Measurements from ENCODE around the gene CHST9. TPM values are rescaled to one million over a fixed set of nuclear protein-coding genes. Genes with fewer than 3 reads are reported as not detected.

CHST9 gene
- polyA plus RNA-seq, 3 donors, result not detected

DNA sequence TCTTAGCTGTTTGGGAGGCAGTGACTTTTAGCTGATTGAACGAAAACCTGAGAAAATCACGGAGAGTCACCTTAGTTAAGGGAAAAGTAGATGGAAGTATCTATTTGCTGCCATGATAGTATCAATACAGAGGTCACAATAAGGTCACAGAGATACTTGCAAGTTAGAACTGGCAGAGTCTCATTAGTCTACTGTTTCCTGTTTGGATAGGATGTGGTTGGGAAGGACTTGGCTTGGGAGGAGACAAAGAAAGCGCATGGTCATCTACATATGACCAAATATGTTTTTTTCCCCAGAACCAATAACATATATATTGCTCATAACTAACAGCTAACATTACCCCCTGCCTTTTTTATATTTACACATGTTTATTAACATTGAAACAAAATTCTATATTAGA lies 241.2 kb downstream of the CHST9 start:
- TF ChIP-seq, protein P1, sequence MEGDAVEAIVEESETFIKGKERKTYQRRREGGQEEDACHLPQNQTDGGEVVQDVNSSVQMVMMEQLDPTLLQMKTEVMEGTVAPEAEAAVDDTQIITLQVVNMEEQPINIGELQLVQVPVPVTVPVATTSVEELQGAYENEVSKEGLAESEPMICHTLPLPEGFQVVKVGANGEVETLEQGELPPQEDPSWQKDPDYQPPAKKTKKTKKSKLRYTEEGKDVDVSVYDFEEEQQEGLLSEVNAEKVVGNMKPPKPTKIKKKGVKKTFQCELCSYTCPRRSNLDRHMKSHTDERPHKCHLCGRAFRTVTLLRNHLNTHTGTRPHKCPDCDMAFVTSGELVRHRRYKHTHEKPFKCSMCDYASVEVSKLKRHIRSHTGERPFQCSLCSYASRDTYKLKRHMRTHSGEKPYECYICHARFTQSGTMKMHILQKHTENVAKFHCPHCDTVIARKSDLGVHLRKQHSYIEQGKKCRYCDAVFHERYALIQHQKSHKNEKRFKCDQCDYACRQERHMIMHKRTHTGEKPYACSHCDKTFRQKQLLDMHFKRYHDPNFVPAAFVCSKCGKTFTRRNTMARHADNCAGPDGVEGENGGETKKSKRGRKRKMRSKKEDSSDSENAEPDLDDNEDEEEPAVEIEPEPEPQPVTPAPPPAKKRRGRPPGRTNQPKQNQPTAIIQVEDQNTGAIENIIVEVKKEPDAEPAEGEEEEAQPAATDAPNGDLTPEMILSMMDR (IDR thresholded peaks at IDR 0.05), result no peak
- Mint-ChIP-seq H3K27me3 (ENCODE audit: low read depth in 3 of 3) (peaks cover 1 to 8% (median 3%) of the 10 kb centered on the region in 3 donors), H3K4me1 (no peaks in the 10 kb centered on the region), H3K9me3 (peaks cover 0 to 11% (median 1%) of the 10 kb centered on the region in 7 donors), H3K36me3 (no peaks in the 10 kb centered on the region), H3K4me3 (no peak overlapping the region), H3K27ac (no peak overlapping the region)
- no peaks in the 10 kb centered on the region for H3K79me2 ChIP-seq (ENCODE audit: insufficient read depth, low read length)
- H3K9ac ChIP-seq (ENCODE audit: insufficient read depth, low read length, poor library complexity, severe bottlenecking), result no peak overlapping the region
- no peaks in the 10 kb centered on the region for H3K4me1 ChIP-seq (ENCODE audit: control insufficient read depth in 1 of 2, insufficient read depth in 2 of 2, low read length in 2 of 2)
- no peaks in the 10 kb centered on the region for H4K20me1 ChIP-seq (ENCODE audit: insufficient read depth, low read length)
- no peak overlapping the region for H3K27ac ChIP-seq (ENCODE audit: low read depth in 1 of 2, low read length in 2 of 2)
- DNase-seq, result no peak
- H3K4me2 ChIP-seq (replicated peaks; ENCODE audit: extremely low read depth, low read length, poor library complexity, severe bottlenecking), result no peak overlapping the region
- H3K36me3 ChIP-seq (replicated peaks in 1 of 2; ENCODE audit: control insufficient read depth in 1 of 2, insufficient read depth in 2 of 2, low read length in 2 of 2), result no peaks in the 10 kb centered on the region
- intact Hi-C loops (cut with micrococcal nuclease), result no loop called here
- no peak overlapping the region for H2AFZ ChIP-seq (ENCODE audit: insufficient read depth, low read depth, low read length, poor library complexity, severe bottlenecking)
- 89% methylated on average over 2 of the region's 3 CpGs for WGBS (ENCODE audit: insufficient coverage)
- no peaks in the 10 kb centered on the region for H3K27me3 ChIP-seq (ENCODE audit: control insufficient read depth in 2 of 2, insufficient read depth in 2 of 2, low read length in 2 of 2)
- H3K9me3 ChIP-seq (replicated peaks in 1 of 2; ENCODE audit: control insufficient read depth in 1 of 2, insufficient read depth in 1 of 2, low read length in 2 of 2), result no peaks in the 10 kb centered on the region
- H3K4me3 ChIP-seq (replicated peaks in 1 of 3; ENCODE audit: low read depth in 2 of 3, low read length in 3 of 3), result no peak overlapping the region

DNA sequence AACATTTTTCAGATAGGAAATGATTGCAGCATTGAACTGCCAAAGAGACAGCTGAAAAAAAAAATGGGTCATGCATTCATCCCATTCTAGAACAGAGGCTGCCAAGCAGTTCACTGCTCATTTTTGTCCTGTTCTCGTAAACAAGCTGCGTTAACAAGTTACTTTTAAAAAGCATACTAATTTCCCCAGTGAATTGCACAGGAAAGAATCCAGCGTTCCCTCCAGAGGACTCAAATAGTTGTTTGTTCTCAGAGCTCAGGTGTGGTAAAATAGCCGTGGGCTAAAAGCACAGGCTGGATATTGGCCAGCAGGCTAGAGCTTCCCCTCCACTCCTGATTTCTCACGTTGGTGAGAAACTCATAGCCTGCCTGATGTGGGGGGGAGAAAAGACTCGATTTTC lies 243.5 kb downstream of the CHST9 start:
- no peak for DNase-seq
- no peak overlapping the region for H3K27ac Mint-ChIP-seq
- Histone ChIP-seq H3K4me1 (ENCODE audit: control insufficient read depth in 1 of 2, insufficient read depth in 2 of 2, low read length in 2 of 2) (no peaks in the 10 kb centered on the region), H3K4me2 (replicated peaks; ENCODE audit: extremely low read depth, low read length, poor library complexity, severe bottlenecking) (no peak overlapping the region), H3K27me3 (ENCODE audit: control insufficient read depth in 2 of 2, insufficient read depth in 2 of 2, low read length in 2 of 2) (no peaks in the 10 kb centered on the region), H3K9me3 (replicated peaks in 1 of 2; ENCODE audit: control insufficient read depth in 1 of 2, insufficient read depth in 1 of 2, low read length in 2 of 2) (no peaks in the 10 kb centered on the region), H2AFZ (ENCODE audit: insufficient read depth, low read depth, low read length, poor library complexity, severe bottlenecking) (no peak overlapping the region), H3K9ac (ENCODE audit: insufficient read depth, low read length, poor library complexity, severe bottlenecking) (no peak overlapping the region), H3K4me3 (replicated peaks in 1 of 3; ENCODE audit: low read depth in 2 of 3, low read length in 3 of 3) (no peak overlapping the region), H3K36me3 (replicated peaks in 1 of 2; ENCODE audit: control insufficient read depth in 1 of 2, insufficient read depth in 2 of 2, low read length in 2 of 2) (no peaks in the 10 kb centered on the region), H4K20me1 (ENCODE audit: insufficient read depth, low read length) (no peaks in the 10 kb centered on the region), H3K27ac (ENCODE audit: low read depth in 1 of 2, low read length in 2 of 2) (no peak overlapping the region), H3K79me2 (ENCODE audit: insufficient read depth, low read length) (no peaks in the 10 kb centered on the region)
- TF ChIP-seq, protein P1 (IDR thresholded peaks at IDR 0.05), result no peak
- H3K4me1 Mint-ChIP-seq, result no peaks in the 10 kb centered on the region
- intact Hi-C loops (cut with micrococcal nuclease), result no loop called here
- no peaks in the 10 kb centered on the region for H3K36me3 Mint-ChIP-seq
- H3K27me3 Mint-ChIP-seq (ENCODE audit: low read depth in 3 of 3), result peaks cover 1 to 5% (median 3%) of the 10 kb centered on the region in 3 donors
- peaks cover 0 to 7% (median 0%) of the 10 kb centered on the region in 7 donors for H3K9me3 Mint-ChIP-seq
- WGBS (ENCODE audit: insufficient coverage), result 87% methylated on average over 3 of the region's 6 CpGs
- H3K4me3 Mint-ChIP-seq, result no peak overlapping the region
